Tongue (tissue), 2 donors: ENCODE results near the gene ZNF793. TPM values are rescaled to one million over a fixed set of nuclear protein-coding genes. Genes with fewer than 3 reads are reported as not detected.

Source experiments
- DNase-seq: peaks from one replicate; pipeline ENCODE4 v3.0.0-alpha.2; 2015
- total RNA-seq: library from RNA; depleted of rRNA; stranded (reverse); fragments of >200 nt; gene quantifications from one replicate; pipeline ENCODE4 v1.2.3, GENCODE V29; 2014

The ZNF793 gene
- total RNA-seq, 1 donor from 2014 or later = 8.7 TPM

DNA sequence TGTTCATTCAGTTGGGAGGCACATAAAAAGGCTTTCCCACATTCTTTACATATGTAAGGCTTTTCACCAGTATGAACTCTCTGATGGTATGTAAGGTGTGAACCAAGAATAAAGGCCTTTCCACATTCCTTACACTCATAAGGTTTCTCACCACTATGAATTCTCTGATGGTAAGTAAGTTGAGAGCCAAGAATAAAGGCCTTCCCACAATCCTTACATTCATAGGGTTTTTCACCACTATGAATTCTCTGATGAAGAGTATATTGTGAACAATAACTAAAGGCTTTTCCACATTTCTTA is 58.6 kb downstream of the ZNF793 start:
- DNase-seq = no peak

DNA sequence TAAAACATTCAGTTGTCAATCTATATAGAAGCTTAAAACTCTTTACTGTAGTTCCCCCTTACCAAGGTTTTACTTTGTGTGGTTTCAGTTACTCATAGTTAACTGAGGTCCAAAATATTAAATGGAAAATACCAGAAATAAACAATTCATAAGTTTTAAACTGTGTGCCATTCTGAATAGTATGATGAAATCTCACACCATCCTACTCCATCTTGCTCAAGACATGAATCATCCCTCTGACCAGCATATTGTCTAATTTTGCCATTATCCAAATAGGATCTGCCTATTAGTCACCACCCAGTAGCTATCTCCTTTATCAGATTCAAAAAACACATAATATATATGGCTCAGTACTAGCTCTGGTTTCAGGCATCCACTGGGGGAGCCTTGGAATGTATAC is 65.5 kb downstream of the ZNF793 start:
- no peak for DNase-seq

DNA sequence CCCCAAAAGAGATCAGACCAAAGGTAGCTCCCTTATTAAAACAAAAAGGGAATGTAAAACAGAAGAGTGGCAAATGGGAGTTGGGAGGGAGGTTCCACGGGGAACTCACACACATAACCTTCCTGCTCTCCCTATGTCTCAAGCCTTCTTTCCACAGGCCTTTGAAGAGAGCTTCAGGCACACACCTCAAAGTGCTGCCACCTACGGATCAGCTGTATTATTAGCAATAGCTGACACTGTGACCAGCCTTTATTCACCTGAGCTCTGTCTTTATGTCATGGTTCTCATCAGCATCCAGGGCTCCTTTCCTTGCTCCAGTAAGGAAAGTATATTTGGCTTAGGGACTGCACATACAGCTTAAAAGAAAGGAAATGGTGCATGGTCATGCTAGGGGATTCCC is 76.6 kb downstream of the ZNF793 start:
- DNase-seq = no peak

Other genes starting within 250 kb of the ZNF793 start
- 11.6 TPM for gene ZNF527, start 135.8 kb upstream of the ZNF793 start, total RNA-seq
- gene ZNF569, start 39.5 kb upstream of the ZNF793 start, total RNA-seq = 14.8 TPM
- gene ZNF570, start 37.6 kb upstream of the ZNF793 start, total RNA-seq = 10.9 TPM
- 7.9 TPM for gene ZNF571, start 87.9 kb downstream of the ZNF793 start, total RNA-seq
- 2.5 TPM for gene ZNF540, start 87.9 kb downstream of the ZNF793 start, total RNA-seq
- gene ZFP30, start 148.5 kb downstream of the ZNF793 start, total RNA-seq = 36.4 TPM
- gene ZNF607, start 212.8 kb downstream of the ZNF793 start, total RNA-seq = 12.4 TPM